RPMI8226 (cell line): ENCODE results near the gene TMTC1.

ENCODE experiments used
- DNase-seq: peaks from one replicate; pipeline ENCODE4 v3.0.0-alpha.2; 2015

The TMTC1 gene

DNA sequence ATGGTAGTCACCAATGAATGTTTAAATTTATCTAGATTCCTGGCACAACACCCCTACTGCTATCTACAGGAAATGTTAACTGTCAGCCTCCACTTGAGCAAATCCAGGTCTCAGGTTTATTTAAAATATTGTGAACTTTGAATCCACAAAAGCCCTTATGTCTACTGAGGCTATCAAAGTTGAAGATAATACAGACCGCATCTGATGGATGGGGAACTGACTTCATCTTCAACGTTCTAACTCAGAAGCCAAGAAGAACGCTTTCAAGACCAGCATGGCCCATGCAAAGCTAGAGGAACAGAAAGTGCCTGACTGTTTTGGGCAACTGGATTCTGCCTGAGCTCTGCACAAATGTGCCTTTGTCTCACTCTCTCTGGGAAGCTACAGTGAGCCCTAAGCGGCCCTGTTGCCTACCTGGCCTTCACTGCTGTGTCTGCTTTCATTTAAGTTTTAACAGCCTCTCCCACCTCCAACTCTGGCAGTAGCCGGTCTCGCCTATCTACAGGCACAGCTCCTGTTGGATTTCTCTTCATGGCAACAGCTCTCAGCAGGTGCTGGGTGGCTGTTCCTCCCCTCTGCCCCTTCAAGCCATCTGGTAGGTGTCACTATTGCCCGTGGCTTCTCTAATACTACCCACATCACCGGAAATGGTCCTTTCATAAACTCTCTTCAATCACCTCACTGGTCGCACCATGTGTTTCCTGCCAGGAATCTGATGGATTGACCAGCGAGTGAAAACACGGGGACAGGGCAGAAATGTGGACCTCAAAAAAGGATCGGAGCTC, 174.1 kb downstream of the TMTC1 start:
- DNase-seq = no peak

DNA sequence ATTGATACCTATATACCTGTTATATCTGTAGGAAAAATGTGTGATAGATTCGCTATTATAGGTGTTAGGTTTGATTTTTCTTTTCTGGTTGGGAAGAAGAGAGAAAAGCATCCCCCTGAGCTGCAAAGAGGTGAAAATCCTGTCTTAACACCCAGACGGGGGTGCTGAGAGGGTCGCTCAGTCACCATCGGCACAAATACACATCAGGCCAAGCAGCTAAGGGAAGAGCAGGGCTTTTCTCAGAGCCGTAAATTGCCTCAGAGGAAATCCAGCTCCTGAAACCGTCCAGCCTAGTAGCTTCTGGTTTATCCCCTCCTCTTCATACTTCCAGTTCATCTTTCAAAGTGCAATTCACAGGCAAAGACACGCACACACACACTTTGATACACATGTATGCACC, 175.2 kb downstream of the TMTC1 start:
- DNase-seq = no peak

DNA sequence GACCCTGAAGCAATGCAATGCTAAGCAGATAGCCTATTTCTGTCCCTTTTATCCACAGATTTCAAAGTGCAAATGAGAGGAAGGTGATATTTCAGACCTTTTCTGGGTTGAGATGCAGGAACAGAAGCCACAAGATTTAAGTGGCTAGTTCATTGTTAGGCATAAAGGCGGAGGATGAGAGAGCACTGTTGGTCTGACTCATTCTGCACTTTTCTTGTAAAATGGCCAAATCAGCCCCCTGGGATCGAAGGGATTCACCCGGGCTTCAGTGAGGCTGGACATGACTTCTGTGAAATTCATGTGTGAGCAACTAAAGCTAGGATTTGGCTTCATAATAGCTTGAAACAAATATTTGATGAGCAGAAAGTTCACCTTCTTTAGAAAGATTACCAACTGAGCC, 184.4 kb downstream of the TMTC1 start:
- DNase-seq = no peak

DNA sequence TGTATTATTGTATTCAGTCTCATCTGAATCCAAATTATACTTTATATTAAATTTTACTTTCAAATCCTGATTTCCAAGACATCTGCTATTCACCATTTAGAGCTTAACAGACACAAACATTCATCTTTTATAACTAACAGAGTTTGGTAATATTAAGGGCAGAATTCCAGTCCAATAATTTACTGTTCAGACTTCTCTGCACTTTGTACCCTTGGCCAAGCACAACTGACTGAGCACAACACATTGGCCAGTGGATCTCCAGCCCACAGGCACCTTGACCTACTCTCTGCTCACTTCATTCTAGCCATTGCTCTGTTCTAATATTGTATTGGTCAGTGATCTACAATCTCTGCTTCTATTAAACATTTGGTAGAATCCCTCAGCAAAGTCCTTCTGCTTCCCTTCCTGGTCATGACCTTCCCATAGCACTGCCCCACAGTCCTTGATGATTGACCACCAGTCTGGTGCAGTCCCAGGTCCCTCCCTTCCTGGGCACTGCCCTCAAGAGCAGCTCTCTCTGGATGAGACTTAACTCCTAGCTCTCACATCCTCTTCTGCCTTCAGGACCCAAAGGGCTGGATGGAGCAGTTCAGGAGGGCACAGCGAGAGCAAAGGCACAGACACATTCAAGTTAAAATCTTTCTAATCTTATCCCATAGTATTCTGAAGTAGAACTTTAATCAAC, 188.5 kb downstream of the TMTC1 start:
- DNase-seq = no peak

DNA sequence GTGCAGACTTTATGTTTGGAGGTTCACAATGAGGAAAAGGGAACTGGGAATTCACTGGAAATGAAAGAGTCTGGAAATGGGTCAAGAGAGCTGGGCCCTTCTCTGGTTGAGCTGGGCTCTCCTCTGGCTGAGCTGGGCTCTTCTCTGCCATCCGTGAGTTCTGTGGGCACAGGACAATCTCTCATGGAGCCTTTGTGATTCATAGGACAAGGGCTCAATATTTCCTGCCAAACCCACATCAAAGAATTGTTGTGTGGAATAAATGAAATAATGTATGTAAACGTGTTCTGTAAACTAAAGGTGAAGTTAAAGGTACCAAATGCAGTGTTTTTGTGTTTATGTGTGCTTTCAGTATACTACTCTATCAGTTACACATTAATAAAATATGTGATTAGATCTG, 190.7 kb downstream of the TMTC1 start:
- no peak for DNase-seq

DNA sequence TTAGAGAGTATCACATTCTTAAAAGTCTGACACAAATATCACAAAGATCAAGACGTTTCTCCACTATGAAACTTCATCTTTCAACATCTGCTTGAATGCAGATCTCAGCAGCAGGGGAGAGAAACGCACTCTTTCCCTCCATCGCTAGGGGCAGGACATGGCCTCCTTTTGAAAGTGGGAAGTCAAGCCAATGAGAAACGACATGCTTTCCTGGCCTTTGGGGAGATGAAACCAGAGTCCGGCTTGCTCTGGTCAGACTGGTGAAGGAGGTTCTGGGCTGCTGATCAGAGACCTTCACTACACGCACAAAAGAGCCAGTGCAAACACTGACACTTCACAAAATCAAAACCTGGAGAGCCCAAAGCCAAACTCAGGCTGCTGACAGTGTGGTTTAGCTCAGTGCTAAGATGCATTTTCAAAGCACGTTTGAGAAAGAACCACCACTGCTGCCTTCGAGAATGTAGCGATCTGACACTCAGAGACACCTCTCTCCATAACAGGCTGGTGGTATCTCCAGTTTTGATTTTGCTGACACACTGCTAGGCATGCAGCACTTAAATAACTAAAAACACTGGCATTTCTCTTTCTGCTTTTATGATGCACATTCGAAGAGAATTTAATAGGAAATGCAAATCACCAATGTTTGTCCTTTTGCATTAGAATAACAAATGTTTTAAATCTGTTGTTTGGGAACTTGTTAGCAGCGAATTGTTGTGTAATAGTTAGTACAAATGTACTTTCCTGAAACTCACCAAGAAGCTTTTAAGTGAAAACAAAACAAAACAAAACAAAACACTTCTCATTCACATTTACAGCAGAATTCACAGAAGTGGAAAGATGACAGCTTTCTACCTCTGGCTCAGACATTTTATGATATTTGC, 192.4 kb downstream of the TMTC1 start:
- DNase-seq = peak; percentile 15

DNA sequence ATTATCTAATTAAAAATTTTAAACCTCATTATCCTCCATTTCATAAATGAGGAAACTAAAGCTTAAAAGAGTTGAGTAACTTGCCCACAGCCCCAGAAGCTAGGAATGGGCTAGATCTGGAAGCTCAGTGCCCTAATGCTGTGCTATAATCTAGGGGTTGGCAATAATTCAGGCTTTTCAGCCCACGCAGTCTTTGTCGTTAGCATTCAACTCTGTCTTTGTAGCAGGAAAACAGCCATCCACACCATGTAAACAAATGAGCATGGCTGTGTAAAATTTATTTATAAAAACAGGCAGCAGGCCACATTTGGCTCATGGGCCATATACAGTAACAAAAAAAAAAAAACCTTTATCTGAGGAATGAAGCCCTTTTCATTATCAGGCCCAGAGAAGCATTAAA, 193.9 kb downstream of the TMTC1 start:
- no peak for DNase-seq

DNA sequence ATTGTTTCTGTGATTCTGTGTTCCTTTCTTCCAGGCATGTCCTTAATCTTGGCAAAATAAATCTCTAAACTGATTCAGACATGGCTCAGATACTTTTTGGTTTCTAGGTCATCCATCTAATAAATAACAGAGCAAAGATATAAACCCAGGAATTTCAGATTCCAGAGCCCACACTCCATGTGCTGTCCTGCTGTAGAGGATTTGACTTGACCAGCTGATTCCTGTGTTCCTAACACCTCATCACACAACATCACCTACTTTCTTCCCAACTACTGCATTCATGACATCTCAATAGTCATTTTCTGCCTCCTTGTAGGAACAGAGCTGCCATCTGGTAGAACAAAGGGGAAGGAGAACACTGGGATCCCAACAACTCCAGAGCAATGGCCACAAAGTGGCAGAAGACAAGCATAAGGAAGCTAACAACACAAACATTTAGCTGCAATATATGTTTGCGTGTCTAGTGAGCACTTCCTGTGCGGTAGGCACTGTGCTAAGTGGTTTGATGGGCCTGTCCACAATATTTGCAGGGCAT, 194.4 kb downstream of the TMTC1 start:
- DNase-seq = no peak

DNA sequence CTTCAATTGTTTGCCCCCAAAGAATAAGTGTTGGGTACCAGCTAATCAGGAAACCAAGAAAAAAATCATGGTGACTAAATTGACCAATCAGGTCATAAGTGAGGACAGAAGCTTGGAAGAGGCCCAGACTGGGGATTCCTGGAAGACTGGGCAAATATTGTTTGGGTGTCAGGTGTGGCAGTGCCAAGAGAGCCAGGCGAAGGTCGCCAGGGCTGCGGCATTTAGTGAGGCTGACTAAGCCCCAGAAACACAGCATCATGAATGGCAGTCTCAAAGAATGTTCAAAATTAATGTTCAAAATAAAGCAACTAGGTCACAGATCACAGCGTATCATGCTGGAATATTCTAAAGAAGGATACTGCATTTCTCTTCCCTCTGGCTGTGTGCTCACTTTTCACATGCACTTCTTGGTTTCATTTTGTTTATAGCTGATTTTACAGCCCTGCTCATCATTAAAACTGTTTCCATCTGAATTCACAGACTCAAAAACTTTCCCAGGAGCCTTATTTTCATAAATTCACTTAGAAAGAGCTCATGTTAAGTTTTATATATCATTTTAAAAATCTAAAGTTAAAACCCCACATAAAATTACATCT, 201.0 kb downstream of the TMTC1 start:
- DNase-seq = no peak

DNA sequence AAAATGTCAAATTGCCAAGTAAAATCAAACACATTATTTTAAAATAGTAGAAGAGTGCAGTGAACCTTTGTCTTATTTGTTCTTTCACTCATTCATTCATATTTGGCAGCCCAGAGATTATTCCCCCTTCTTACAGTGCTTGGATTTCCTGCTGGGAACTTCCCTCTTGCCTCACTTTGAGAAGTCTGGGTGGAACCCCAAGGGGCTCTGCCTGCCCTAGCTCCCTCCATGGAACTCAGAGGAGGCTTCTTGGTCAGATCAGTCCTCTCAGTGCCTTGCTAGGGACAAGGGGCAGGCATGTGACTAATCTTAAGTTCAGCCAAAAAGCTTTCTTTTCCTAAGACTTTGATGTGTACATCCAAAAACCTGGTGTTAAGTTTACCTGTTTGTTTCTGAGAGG, 201.6 kb downstream of the TMTC1 start:
- no peak for DNase-seq

DNA sequence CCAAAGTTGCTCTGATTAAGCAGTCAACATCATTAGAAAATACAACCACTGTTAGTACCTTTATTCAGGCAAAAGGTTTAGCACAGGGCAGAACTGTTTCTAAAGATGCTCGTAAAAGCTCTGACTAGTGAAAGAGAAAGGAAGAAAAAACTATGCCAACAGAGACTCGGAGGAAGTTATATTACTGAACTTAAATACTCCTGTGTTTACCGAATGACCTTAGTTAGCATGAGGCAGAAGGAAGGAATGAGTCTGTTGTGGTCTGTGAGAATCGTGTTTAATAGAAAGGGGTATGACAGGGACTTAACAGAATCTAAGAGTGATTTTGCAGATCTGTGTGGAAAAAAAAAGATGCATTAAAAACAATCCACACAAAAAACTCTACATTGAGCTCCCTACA, 202.1 kb downstream of the TMTC1 start:
- no peak for DNase-seq

DNA sequence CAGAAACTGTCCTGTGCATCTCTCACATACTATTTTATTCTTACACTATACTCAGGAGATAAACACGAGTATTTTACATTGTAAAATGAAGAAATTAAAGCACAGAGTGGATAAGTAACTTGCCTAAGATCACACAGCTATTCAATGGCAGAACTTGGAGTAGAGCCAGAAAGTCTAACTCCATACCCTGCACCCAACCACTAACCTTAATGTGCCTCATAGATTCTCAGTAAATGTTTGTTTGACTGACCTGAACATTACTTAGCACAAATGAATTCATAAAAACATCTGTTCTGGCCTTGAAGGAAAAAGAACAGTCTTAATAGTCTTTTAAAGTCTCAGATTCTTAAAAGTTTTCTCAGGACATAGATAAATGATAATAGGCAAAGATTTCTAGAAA, 202.8 kb downstream of the TMTC1 start:
- no peak for DNase-seq

DNA sequence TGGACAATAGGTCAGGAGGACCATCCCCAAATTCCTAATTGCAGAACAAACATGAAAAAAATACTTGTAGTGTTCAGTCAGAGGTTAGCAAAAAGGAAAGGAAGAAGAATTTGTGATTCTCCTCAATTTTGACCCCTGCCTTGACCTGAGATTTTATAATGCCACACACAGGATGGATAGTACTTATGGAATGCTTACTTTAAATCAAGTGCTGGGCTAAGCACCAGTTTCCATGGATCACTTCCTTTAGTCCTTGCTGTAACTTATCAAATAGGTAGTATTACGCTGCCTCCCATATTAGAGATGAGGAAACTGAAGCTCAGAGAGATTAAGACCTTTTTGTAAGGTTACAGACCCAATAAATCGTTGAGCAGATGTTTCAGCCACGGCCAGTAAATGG, 205.0 kb downstream of the TMTC1 start:
- no peak for DNase-seq

DNA sequence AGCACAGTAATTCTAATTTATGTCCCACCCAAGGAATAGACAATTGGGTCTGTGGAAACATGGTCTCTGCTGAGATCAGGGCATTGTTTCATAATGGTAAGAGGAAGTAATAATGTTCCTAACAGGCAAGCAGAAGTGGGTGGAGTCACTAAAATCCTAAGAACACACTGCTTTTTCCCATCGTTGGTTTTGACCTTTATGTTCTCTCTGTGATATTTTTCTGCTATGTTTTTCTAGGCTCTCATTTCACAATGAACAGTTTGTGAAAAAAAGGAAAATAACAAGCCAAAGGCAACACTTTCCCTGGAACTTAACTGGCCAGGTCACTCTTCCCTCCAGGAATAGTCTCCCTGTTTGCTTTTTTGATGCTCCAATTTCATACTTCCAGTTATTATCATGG, 205.7 kb downstream of the TMTC1 start:
- DNase-seq = no peak

DNA sequence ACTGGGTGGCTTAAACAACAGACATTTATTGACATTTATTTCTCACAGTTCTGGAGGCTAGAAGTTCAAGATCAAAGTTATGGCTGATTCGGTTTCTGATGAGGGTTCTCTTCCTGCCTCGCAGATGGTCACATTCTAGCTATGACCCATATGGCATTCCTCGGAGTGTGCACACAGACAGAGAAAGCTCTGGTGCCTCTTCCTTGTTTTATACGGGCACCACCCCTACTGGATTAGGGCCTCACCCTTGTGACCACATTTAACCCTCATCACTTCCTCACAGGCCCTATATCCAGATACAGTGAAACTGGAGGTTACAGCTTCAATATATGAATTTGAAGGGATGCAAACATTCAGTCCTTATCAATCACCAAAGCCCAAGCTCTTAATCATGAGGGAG, 209.2 kb downstream of the TMTC1 start:
- no peak for DNase-seq

DNA sequence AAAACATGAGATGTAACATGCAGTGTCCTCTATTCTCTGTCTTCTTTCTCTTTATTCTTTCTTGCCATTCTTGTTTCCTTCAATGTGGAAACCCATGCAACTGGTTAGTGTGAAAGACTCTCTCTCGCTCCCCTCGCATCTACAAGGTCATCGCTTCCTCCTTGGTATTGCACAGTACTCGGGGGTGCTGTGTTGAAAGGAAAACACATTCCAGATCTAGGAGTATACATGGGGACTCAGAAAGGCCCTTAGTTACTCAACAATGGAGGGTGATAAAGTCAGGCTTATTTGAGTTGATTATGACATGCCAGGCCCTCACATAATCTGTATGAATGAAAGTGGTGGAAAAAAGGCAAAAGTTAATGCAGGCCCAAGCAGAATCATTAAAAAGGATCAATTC, 210.8 kb downstream of the TMTC1 start:
- no peak for DNase-seq

DNA sequence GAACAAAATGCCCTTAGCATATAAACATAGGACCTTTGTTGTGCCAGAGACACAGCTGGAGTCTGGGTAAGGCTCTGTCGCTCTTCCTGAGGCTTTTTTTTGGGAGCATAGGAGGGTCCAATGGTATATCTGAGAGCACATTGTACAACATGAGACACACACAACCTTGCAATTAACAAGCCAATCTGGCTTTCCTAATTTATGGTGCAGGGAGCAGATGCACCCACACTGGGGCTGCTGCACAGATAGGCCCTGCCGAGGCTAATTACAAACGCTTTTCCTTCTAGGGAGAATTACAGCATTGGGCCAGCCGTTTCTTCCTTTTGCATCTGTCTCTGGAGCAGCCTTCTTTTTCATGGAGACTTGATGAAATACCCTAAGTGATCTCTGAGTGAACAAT, 211.3 kb downstream of the TMTC1 start:
- no peak for DNase-seq

DNA sequence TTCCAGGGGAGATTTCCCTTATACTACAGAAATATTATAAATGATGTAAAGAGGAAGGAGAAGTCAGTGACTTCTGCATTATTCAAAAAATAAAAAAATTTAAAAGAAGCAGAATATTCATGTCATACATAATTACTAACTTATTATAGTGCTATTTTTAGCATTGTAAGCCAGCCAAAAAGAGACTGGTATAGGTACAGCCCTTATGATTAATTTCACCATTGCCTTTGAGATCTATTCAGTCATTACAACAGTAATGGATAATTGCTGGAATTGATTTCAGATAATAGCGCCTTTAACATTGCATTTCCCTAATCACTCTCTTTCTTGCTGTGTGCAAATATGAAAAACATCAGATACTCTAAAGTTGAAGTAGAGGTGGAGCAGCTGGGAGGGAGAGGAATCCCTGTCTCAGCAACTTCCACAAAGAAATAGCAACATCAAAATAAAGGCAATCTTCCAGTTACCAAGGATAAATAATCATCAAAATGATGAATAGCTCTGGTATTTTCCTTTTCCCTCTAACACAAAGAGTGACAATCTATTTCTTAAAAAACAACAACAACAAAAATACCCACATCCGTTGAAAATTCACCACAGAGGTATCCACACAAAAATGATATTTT, 214.5 kb downstream of the TMTC1 start:
- DNase-seq = no peak

DNA sequence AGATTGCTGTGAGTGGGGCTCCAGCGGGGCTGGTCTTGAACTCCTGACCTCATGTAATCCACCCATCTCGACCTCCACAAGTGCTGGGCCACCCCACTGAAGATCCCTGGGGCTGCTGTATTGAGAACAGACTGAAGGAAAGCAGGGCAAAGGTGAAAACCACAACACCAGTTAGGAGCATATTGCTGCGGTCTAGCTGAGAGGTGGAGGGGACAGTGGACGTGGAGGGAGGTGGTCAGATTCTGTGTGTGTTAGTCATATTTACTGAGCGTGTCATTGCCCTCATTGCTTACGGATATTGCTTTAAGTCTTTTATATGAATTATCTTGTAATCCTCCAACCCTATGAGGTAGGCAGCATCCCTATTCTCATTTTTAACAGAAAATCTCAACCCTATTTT, 217.3 kb downstream of the TMTC1 start:
- no peak for DNase-seq

DNA sequence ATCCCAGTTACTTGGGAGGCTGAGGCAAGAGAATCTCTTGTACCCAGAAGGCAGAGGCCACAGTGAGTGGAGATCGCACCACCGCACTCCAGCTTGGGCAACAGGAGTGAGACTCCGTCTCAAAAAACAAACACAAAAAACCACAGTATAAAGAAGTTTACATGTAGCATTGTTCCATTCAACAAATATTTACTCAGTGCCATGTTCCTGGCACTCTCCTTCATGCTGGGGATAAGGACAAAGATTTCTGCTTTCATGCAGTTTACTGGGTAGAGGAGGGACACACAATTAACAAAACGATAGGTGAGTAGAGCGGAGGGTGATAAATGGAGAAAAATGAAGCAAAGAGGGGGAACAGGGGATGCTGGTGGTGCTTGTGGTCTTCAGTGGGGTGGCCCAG, 218.0 kb downstream of the TMTC1 start:
- no peak for DNase-seq

DNA sequence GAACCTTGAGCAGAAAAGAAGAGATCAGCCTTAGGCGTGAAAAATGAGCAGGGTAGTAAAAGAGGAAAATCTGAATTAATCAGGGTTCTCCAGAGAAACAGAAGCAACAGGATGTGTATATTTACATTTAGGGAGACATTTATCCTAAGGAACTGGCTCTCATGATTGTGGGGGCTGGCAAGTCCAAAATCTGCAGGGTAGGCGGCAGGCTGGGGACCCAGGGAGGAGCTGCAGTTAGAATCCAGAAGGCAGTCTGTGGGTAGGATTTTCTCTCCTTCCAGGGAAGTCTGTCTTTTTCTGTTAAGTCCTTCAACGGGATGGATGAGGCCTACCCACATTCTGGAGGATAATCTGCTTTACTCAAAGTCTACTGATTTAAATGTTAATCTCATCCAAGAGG, 218.8 kb downstream of the TMTC1 start:
- no peak for DNase-seq

DNA sequence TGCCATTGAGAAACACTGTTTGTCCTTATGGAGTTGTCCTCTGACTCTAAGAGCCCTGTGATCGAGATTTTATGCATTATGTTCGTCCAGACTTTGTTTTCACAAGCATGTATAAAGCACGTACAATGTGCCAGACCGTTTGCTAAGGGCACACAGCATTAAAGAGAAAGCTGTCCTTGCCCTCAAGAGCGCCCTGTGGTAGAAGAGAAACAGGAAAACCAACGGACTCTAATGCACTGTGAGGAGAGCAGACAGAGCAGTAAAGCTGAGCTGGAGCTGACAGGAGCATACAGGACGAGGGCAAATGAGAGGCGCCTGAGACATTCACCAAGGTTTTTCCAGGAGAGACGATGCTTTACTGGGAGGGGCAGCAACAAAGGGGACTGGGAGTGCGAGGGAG, 220.1 kb downstream of the TMTC1 start:
- DNase-seq = no peak

DNA sequence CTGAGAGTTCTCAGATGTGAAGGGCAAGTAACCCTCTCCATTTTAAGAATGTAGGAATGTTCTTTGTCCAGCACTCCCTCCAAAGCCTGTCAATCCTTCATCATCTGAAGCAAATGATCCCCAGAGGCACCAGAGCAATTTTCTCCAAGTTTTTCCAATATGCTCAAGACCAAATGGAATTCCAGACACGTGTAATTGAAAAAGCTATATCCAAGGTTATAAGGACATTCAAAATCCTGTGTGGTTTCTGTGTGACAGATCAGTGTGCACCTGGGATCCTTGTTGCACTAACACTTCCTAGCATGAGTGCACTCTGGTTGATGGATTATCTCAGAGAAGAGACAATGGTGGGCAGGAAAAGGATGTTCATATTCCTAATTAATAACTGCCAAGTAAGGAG, 220.7 kb downstream of the TMTC1 start:
- DNase-seq = no peak
